ENCODE data around the gene ZFP36L2. TPM values are rescaled to one million over a fixed set of nuclear protein-coding genes. Genes with fewer than 3 reads are reported as not detected.

The ZFP36L2 gene
- total and polyA plus RNA-seq, 9 of the 15 experiments (the other 6 are each of a cell fraction or from before 2014, with no cell fraction given) = 4.1 to 60.6 (median 20.3) TPM

- TF ChIP-seq ETV5 (CRISPR knock-in tag; IDR thresholded peaks at IDR 0.05; ENCODE audit: low read depth) (peak; percentile 91), RNF2 (IDR thresholded peaks at IDR 0.05) (peak; percentile 24; the same call in 1 of the 2 replicates), PCBP1 (IDR thresholded peaks at IDR 0.05; ENCODE audit: low read depth, low read length, poor library complexity, severe bottlenecking) (no peak), ZBTB33 (CRISPR knock-in tag; IDR thresholded peaks at IDR 0.05) (no peak), MIER1 (IDR thresholded peaks at IDR 0.05; ENCODE audit: low read depth) (no peak), BRCA1 (IDR thresholded peaks at IDR 0.05) (no peak), BRCA1 (CRISPR knock-in tag; IDR thresholded peaks at IDR 0.05) (no peak), RBM17 (IDR thresholded peaks at IDR 0.05; ENCODE audit: borderline replicate concordance, low read depth, low read length) (no peak), RBM34 (IDR thresholded peaks at IDR 0.05; ENCODE audit: borderline replicate concordance, insufficient read depth, low read length) (no peak), TOE1 (IDR thresholded peaks at IDR 0.05; ENCODE audit: borderline replicate concordance) (peak; percentile 3; the same call in 1 of the 2 replicates), TOE1 (CRISPR knock-in tag; IDR thresholded peaks at IDR 0.05; ENCODE audit: borderline replicate concordance, low read depth) (no peak), RBFOX2 (IDR thresholded peaks at IDR 0.05; ENCODE audit: low read depth, low read length) (peak; percentile 87), ZNF282 (CRISPR knock-in tag; IDR thresholded peaks at IDR 0.05) (no peak), MAFK (IDR thresholded peaks at IDR 0.05; ENCODE audit: low read length) (no peak), ZNF717 (CRISPR knock-in tag; IDR thresholded peaks at IDR 0.05) (no peak), TAF7 (tag; IDR thresholded peaks at IDR 0.05) (no peak), NR2C2 (CRISPR knock-in tag; IDR thresholded peaks at IDR 0.05) (no peak), NR2C2 (tag; IDR thresholded peaks at IDR 0.05) (peak; percentile 49), RFX1 (IDR thresholded peaks at IDR 0.05) (no peak), SUPT5H (IDR thresholded peaks at IDR 0.05) (peak; percentile 81), PHF8 (IDR thresholded peaks at IDR 0.05; ENCODE audit: borderline replicate concordance, low read length) (peak; percentile 66; the same call in 1 of the 2 replicates), THAP12 (CRISPR knock-in tag; IDR thresholded peaks at IDR 0.05) (0 out of 2 replicates have a peak, but pooled peaks have one; percentile 26), SP2 (IDR thresholded peaks at IDR 0.05; ENCODE audit: extremely low read depth, low read depth, low read length, poor library complexity, severe bottlenecking) (no peak), HDAC6 (IDR thresholded peaks at IDR 0.05; ENCODE audit: low read depth, low read length) (no peak), DACH1 (IDR thresholded peaks at IDR 0.05; ENCODE audit: partially characterized antibody) (no peak), ZNF57 (CRISPR knock-in tag; IDR thresholded peaks at IDR 0.05) (no peak)
These were observed 6.8 kb downstream of the ZFP36L2 start (continued) for GRCh38 chr2:43219383-43220228.

Data from K562 (cell line).